Dedifferentiated amniotic fluid mesenchymal stem cell (primary cell): ENCODE data around the gene MBD3L2B.

Experiments used
- DNase-seq: peaks from one replicate; pipeline ENCODE4 v3.0.0-alpha.2; 2016; ENCODE audit errors: extremely low spot score

The MBD3L2B gene

GRCh38 chr19:7010722-7011593, 10.3 kb downstream of the MBD3L2B start:
- DNase-seq: no peak

GRCh38 chr19:7007859-7008258, 13.4 kb downstream of the MBD3L2B start:
- no peak for DNase-seq

DNA sequence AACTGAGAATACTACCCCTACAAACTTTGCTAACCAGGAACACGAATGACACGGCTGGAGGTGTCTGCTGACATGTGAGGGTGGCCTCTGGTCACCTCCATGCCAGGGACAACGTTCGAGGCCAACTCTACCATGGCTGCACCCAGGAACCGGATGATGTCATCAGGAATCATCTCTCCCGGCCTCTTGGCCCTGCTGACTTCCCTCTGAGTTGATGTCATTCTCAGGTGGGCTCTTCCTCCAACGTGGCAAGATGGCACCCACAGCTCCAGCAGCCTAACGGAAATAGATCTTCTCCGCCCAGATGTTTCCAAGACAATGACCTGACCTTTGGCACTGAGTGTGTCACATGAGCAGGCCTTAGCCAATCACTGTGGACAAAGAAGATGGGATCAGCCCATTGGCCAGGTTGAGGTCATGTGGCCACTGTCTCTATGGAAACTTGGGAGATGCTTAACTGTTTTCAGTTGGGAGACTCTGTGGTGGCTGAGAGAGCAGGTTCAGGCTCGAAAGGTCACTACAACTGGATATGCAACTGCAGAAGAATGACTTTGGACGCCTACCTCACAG, 15.0 kb downstream of the MBD3L2B start:
- DNase-seq: no peak

DNA sequence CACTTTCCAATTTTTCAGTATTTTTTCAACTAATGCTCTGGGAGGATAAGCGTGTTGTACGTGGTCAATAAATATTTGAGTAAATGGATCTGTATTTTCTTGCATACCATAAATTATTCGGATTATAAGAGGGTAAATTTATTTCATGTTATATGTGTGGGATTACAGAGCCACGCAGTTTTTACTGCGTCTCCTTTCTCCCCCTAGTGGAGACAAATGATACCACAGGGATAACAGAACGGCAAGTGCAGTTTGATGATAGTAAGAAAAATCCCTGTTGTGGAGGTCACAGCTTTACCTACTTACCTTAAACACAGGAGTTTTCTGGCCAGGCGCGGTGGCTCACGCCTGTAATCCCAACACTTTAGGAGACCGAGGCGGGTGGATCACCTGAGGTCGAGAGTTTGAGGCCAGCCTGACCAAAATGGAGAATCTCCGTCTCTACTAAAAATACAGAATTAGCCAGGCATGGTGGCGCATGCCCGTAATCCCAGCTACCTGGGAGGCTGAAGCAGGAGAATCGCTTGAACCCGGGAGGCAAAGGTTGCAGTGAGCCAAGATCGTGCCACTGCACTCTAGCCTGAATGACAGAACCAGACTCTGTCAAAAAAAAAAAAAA, 16.8 kb downstream of the MBD3L2B start:
- peak; percentile 21 for DNase-seq

- DNase-seq: no peak
Observed at GRCh38 chr19:7000816-7001215, 20.4 kb downstream of the MBD3L2B start.

DNA sequence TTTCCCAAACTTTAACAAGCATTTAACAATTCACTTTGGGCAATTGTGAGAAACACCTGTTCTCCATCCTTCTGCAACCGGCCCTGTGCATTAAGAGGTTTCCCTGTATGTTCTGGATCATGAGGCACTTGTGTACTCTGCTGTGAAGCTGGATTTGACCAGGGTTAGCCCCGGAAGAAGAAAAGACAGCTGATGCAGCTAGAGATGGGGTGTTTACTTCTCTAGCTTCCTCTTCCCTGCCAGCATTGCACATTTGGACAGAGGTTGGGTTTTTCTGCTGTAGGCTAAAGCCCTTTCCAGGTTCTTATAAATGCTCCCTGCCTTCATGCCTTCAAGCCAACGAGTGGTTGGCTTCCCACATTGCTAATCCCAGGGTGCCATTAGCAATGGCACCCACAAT, 20.9 kb downstream of the MBD3L2B start:
- DNase-seq: no peak

GRCh38 chr19:6999933-7000332, 21.3 kb downstream of the MBD3L2B start:
- no peak for DNase-seq

DNA sequence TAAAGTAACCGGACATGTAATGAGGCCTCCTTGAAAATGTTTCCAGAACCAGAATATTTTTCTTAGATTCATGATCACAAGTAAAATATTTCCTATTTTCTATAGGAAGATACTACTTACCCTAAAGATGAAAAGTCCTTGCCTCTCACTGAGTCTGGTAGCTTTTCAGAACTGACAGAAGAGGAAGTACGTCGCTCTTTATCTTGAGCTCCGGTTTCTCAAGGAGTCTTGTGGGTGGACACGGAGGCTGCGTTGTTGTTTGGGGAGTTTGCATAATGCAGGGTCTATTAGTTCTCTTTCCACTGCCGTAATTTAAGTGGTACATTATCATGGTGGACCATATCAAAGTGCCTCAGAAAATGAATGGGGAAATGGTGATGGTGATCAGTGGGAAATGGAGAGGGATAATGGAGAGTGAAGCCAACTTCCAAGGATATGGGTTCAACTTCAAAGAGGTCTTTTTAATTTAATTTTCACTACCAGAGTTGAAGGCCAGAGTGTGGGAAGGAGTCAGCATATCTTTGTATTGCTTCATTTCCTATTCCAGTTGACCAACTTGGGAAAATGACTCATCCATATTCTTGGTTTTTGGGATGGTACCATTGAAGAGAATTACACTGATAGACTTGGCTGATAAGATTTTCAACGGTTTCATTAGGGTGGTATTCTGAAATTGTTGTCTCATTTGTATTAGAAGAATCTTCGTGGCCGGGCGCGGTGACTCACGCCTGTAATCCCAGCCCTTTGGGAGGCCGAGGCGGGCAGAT, 23.4 kb downstream of the MBD3L2B start:
- no peak for DNase-seq

DNA sequence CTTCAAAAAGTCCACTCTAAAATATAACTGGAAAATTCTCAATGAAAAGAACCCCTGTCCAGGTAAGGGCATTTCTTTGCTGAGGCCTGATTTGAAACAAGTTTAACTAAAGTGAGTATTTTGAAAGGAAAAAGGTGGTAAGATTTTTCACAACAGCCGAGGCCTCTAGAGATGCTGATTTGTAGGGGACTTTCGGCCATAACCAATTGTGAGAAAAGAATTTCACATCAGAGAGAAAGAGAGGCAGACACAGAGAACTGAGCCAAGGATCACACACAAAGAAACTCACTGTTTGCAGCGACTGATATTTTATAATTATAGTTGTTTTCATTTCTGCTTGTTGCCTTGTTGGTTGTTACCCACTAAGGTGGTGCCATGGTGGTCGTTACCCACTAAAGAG, 24.4 kb downstream of the MBD3L2B start:
- DNase-seq: no peak

GRCh38 chr19:6995054-6995453, 26.2 kb downstream of the MBD3L2B start:
- no peak for DNase-seq

DNA sequence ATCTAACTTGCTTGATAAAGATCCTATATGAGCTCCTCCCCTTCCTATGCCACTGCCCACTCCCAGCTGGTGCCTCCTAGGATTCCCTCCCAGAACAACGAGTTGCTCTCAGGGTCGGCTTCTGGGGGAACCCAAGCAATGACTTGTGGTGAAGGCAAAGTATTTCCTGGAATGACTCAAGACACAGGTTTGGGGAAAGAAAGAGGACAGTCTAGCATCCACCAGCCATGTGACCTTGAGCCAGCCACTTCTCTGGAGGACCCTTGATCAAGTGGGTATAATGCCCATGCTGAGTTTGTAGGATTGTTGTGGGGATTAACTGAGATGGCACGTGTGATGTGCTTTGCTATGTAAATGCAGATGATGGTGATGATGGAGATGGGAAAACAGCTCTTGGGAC, 33.0 kb downstream of the MBD3L2B start:
- no peak for DNase-seq

- DNase-seq: no peak
Observed at GRCh38 chr19:6987850-6988249, 33.4 kb downstream of the MBD3L2B start.

- DNase-seq: no peak
Observed at GRCh38 chr19:6983448-6983847, 37.8 kb downstream of the MBD3L2B start.

DNA sequence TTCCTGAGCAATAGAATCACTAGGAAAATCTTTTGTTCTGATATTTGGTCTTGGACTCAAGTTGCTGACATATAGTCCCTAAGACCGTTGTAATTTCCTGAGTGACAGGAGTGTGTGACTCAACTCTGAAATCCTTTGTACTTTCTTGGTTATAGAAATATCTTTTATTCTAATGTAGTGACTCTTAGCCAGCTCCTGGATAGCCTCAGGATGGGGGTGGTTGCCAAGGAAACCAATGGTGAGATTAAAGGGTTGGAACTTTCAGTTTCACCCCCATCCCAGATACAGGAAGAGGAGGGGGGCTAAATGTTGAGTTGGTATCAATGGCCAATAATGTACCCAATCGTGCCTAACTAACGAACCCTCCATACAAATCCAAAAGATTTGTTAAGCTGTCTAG, 41.8 kb downstream of the MBD3L2B start:
- no peak for DNase-seq

GRCh38 chr19:6976197-6976596, 45.0 kb downstream of the MBD3L2B start:
- DNase-seq: no peak

DNA sequence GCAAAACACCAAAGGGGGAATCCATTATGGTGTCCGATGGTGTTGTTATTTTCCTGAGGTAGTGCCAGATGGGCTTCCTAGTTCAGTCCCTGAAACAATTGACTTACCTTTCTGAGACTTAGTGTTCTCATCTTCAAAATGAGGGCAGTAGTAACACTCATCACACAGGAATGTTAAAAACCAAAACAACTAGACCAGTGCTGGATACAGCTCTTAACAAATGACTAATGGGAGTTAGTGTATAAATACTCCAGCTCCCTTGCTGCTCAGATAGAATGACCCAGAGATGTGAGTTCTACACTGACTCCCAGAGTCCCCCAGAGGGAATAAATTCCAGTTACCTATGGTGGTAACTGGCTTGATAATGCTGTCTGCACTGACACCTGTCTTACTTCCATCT, 49.9 kb downstream of the MBD3L2B start:
- DNase-seq: no peak

DNA sequence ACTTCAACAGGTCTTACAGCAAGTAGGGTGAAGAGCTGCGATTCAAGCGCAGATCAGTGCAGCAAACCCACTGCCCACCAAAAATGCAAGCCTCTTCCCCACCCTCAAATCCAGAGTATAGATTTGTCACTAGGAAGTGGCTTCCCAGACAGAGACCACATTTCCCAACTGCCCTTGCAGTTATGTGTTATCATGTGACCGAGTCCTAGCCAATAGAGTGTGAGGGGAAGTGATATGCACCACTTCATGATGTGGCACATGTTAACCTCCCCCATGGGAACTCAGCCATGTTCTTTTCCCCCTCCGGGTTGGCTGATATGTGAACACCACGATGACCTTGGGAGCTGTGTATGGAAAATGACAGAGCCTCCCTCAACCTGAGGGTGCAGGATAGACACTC, 50.8 kb downstream of the MBD3L2B start:
- DNase-seq: no peak

- DNase-seq: no peak
Observed at GRCh38 chr19:6970021-6970420, 51.2 kb downstream of the MBD3L2B start.

DNA sequence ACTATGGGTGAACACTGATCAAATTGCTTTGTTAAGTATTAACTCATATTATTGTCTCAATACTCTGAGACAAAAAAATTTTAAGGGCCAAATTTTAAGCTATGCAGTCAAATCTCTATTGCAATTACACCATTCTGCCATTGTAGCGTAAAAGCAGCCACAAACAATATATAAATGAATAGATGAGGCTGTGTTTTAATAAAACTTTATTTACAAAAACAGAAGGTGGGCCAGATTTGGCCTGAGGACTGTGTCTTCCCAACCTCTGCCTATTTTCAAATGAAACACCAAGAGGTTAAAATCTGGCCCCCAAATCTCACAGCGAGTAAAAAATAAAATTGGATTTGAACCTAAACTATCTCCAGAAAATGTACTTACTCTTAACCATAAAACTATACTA, 51.7 kb downstream of the MBD3L2B start:
- no peak for DNase-seq
